HEK293 (cell line): ENCODE measurements around the gene ABCB9.

Source experiments
- CTCF ChIA-PET: fragments of 350-600 bp; formaldehyde crosslinking; extraction: SDS; loops from one replicate; lab custom pipeline; 2021; ENCODE audit warnings: antibody characterized with exemption; lab: Yijun Ruan, JAX
- POLR2A ChIA-PET: fragments of 300-600 bp; formaldehyde crosslinking; extraction: SDS; loops from one replicate; lab custom pipeline; 2020; ENCODE audit warnings: antibody characterized with exemption, inconsistent platforms; lab: Yijun Ruan, JAX
- H3K27ac ChIP-seq: fragments of 200-500 bp; sonication (Bioruptor generic); 2 replicates; pipeline ENCODE4 v1.5.1; 2014; ENCODE audit warnings: low read depth, low read length, control low read depth, inconsistent platforms; ENCODE audit errors: extremely low read depth
- H3K36me3 ChIP-seq, 2 experiments: fragments of 200-500 bp in 1 of 2; sonication (Bioruptor generic) in 1 of 2; 1 replicate in 1 of 2; 2 replicates in 1 of 2; pipeline ENCODE4 v1.5.1; 2014 to 2017; ENCODE audit warnings: inconsistent platforms in 2 of 2, low read length in 2 of 2; ENCODE audit not compliant: control insufficient read depth in 2 of 2, insufficient read depth in 1 of 2
- H3K4me1 ChIP-seq: fragments of 200-500 bp; sonication (Bioruptor generic); 2 replicates; pipeline ENCODE4 v1.5.1; 2014; ENCODE audit warnings: mild to moderate bottlenecking, low read length, inconsistent platforms; ENCODE audit not compliant: control insufficient read depth, insufficient read depth
- H3K4me3 ChIP-seq: 2 replicates; pipeline ENCODE4 v1.5.1; 2011; ENCODE audit warnings: low read depth, mild to moderate bottlenecking, control low read depth, low read length, moderate library complexity
- H3K9me3 ChIP-seq: fragments of 200-500 bp; sonication (Bioruptor generic); 2 replicates; pipeline ENCODE4 v1.5.1; 2014; ENCODE audit warnings: low read depth, low read length, inconsistent platforms; ENCODE audit not compliant: control insufficient read depth, insufficient read depth
- EGR2 ChIP-seq: fragments of 450-650 bp; formaldehyde crosslinking; IDR thresholded peaks from 2 replicates; pipeline ENCODE4 v1.5.1; 2016; ENCODE audit warnings: low read depth, missing biosample characterization, missing genetic modification characterization
- HIC1 ChIP-seq: fragments of 450-650 bp; formaldehyde crosslinking; IDR thresholded peaks from 2 replicates; pipeline ENCODE4 v1.5.1; 2016; ENCODE audit warnings: missing biosample characterization, missing genetic modification characterization
- HOXD13 ChIP-seq: sonication (generic); formaldehyde crosslinking; IDR thresholded peaks from 2 replicates; pipeline ENCODE4 v1.8.0; 2022; ENCODE audit warnings: missing genetic modification reagents, borderline replicate concordance
- INSM2 ChIP-seq: fragments of 450-650 bp; formaldehyde crosslinking; IDR thresholded peaks from 2 replicates; pipeline ENCODE4 v1.5.1; 2016; ENCODE audit warnings: missing biosample characterization, missing genetic modification characterization
- MEIS1 ChIP-seq: sonication (generic); formaldehyde crosslinking; IDR thresholded peaks from 2 replicates; pipeline ENCODE4 v1.8.1; 2022; ENCODE audit warnings: missing genetic modification reagents, mild to moderate bottlenecking, borderline replicate concordance
- SP7 ChIP-seq: fragments of 450-650 bp; formaldehyde crosslinking; IDR thresholded peaks from 2 replicates; pipeline ENCODE4 v1.5.1; 2016; ENCODE audit warnings: missing biosample characterization, missing genetic modification characterization
- ZFP41 ChIP-seq: fragments of 450-650 bp; formaldehyde crosslinking; IDR thresholded peaks from 2 replicates; pipeline ENCODE4 v1.5.1; 2016; ENCODE audit warnings: missing biosample characterization, missing genetic modification characterization, borderline replicate concordance
- ZNF138 ChIP-seq: fragments of 450-650 bp; formaldehyde crosslinking; IDR thresholded peaks from 2 replicates; pipeline ENCODE4 v1.5.1; 2016; ENCODE audit warnings: missing biosample characterization, missing genetic modification characterization, borderline replicate concordance
- ZNF324 ChIP-seq: fragments of 450-650 bp; formaldehyde crosslinking; IDR thresholded peaks from 2 replicates; pipeline ENCODE4 v1.5.1; 2016; ENCODE audit warnings: missing biosample characterization, missing genetic modification characterization
- ZNF416 ChIP-seq: fragments of 450-650 bp; formaldehyde crosslinking; IDR thresholded peaks from 2 replicates; pipeline ENCODE4 v1.5.1; 2016; ENCODE audit warnings: missing biosample characterization, missing genetic modification characterization
- ZNF423 ChIP-seq: fragments of 450-650 bp; formaldehyde crosslinking; IDR thresholded peaks from 2 replicates; pipeline ENCODE4 v1.5.1; 2016; ENCODE audit warnings: missing biosample characterization, missing genetic modification characterization
- ZNF660 ChIP-seq: fragments of 450-650 bp; IDR thresholded peaks from 2 replicates; pipeline ENCODE4 v1.5.1; 2018; ENCODE audit warnings: missing biosample characterization, mild to moderate bottlenecking, missing genetic modification characterization
- ZNF670 ChIP-seq: fragments of 450-650 bp; formaldehyde crosslinking; IDR thresholded peaks from 2 replicates; pipeline ENCODE4 v1.5.1; 2016; ENCODE audit warnings: missing biosample characterization, missing genetic modification characterization, low read depth
- ZNF677 ChIP-seq: fragments of 450-650 bp; IDR thresholded peaks from 2 replicates; pipeline ENCODE4 v1.5.0; 2018; ENCODE audit warnings: missing biosample characterization, mild to moderate bottlenecking, missing genetic modification characterization, moderate library complexity
- ZNF707 ChIP-seq: fragments of 450-650 bp; formaldehyde crosslinking; IDR thresholded peaks from 2 replicates; pipeline ENCODE4 v1.5.1; 2016; ENCODE audit warnings: missing biosample characterization, missing genetic modification characterization
- ZNF776 ChIP-seq: fragments of 450-650 bp; formaldehyde crosslinking; IDR thresholded peaks from 2 replicates; pipeline ENCODE4 v1.5.0; 2017; ENCODE audit warnings: missing biosample characterization, missing genetic modification characterization, borderline replicate concordance
- TF ChIP-seq, protein P1 (sequence below): fragments of 450-650 bp; formaldehyde crosslinking; IDR thresholded peaks from 2 replicates; pipeline ENCODE4 v1.5.1; 2017; ENCODE audit warnings: missing biosample characterization, missing genetic modification characterization
- TF ChIP-seq, protein P2 (sequence below): fragments of 450-650 bp; formaldehyde crosslinking; IDR thresholded peaks from 2 replicates; pipeline ENCODE4 v1.5.1; 2016; ENCODE audit warnings: missing biosample characterization, missing genetic modification characterization, low read depth
- TF ChIP-seq, protein P3 (sequence below): fragments of 450-650 bp; formaldehyde crosslinking; IDR thresholded peaks from 2 replicates; pipeline ENCODE4 v1.5.1; 2017; ENCODE audit warnings: missing biosample characterization, missing genetic modification characterization

ABCB9 gene

DNA sequence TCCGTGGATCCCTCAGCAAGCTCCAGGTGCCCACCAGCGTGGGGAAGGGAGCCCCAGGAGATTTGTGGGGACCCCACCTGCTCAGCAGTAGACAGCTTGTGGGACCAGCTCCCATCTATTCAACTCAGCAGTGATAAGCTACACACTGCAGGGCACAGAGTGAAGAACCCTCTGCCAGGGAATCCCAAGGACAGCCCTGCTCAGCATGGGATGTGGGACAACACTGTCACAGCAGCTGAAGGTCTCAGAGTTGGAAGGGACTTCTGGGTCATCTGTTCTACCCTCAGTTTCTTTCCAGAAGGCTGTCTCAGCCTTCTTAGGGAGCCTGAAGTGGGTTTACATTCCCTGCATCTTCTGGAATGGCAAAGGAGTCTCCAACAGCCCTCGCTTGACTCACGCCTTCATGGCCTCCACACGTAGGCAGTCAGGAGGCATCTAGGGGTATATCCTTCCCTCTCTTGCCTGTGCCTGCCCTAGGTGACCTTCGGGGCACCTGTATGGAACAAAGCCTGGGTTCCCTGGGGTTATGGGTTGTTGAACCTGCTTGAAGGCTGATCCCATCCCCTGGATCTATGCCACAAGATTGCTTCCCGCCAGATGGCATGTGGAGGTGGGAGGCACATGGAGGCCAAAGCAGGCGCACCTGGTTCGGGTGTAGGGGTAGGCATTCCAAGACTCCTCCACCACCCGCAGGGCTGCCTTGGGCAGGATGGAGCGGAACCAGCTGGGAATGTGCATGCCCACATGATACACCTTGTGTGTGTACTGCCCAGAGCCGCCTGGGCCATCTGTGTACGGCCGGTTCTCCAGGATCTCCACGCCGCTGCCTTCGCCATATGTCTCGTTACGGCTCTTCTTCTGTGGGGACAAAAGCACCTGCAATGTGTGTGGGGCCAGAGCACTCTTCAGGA lies 47.2 kb upstream of the ABCB9 start (continued):
- TF ChIP-seq ZNF660 = no peak

- Histone ChIP-seq H3K36me3 (no peaks in the 10 kb centered on the region; a peak in 1 of 3 replicates), H3K4me1 (no peaks in the 10 kb centered on the region), H3K27ac (no peak overlapping the region), H3K4me3 (no peak overlapping the region), H3K9me3 (no peaks in the 10 kb centered on the region)
- TF ChIP-seq ZNF707 = no peak
- TF ChIP-seq INSM2 (tag by site-specific recombination) = no peak
- no peak for TF ChIP-seq EGR2 (tag by site-specific recombination)
- no peak for TF ChIP-seq ZFP41
- TF ChIP-seq ZNF670 (tag by site-specific recombination) = no peak
- TF ChIP-seq, protein P1, sequence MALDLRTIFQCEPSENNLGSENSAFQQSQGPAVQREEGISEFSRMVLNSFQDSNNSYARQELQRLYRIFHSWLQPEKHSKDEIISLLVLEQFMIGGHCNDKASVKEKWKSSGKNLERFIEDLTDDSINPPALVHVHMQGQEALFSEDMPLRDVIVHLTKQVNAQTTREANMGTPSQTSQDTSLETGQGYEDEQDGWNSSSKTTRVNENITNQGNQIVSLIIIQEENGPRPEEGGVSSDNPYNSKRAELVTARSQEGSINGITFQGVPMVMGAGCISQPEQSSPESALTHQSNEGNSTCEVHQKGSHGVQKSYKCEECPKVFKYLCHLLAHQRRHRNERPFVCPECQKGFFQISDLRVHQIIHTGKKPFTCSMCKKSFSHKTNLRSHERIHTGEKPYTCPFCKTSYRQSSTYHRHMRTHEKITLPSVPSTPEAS (tag by site-specific recombination) = no peak
- no peak for TF ChIP-seq ZNF324 (tag by site-specific recombination)
- TF ChIP-seq HIC1 = no peak
- no peak for TF ChIP-seq MEIS1 (CRISPR knock-in tag)
- TF ChIP-seq, protein P2, sequence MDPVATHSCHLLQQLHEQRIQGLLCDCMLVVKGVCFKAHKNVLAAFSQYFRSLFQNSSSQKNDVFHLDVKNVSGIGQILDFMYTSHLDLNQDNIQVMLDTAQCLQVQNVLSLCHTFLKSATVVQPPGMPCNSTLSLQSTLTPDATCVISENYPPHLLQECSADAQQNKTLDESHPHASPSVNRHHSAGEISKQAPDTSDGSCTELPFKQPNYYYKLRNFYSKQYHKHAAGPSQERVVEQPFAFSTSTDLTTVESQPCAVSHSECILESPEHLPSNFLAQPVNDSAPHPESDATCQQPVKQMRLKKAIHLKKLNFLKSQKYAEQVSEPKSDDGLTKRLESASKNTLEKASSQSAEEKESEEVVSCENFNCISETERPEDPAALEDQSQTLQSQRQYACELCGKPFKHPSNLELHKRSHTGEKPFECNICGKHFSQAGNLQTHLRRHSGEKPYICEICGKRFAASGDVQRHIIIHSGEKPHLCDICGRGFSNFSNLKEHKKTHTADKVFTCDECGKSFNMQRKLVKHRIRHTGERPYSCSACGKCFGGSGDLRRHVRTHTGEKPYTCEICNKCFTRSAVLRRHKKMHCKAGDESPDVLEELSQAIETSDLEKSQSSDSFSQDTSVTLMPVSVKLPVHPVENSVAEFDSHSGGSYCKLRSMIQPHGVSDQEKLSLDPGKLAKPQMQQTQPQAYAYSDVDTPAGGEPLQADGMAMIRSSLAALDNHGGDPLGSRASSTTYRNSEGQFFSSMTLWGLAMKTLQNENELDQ (tag by site-specific recombination) = no peak
- TF ChIP-seq SP7 (tag by site-specific recombination) = no peak
- TF ChIP-seq, protein P3, sequence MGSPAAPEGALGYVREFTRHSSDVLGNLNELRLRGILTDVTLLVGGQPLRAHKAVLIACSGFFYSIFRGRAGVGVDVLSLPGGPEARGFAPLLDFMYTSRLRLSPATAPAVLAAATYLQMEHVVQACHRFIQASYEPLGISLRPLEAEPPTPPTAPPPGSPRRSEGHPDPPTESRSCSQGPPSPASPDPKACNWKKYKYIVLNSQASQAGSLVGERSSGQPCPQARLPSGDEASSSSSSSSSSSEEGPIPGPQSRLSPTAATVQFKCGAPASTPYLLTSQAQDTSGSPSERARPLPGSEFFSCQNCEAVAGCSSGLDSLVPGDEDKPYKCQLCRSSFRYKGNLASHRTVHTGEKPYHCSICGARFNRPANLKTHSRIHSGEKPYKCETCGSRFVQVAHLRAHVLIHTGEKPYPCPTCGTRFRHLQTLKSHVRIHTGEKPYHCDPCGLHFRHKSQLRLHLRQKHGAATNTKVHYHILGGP (tag by site-specific recombination) = no peak
- TF ChIP-seq ZNF677 (tag by site-specific recombination) = no peak
- TF ChIP-seq ZNF416 = no peak
- no peak for TF ChIP-seq ZNF423 (tag by site-specific recombination)
- no peak for TF ChIP-seq ZNF138 (tag by site-specific recombination)
- TF ChIP-seq ZNF776 (tag by site-specific recombination) = no peak
- TF ChIP-seq HOXD13 = no peak
- ChIA-PET POLR2A (no interaction called here), CTCF (no interaction called here)
Observed at GRCh38 chr12:123011701-123012100, 45.4 kb upstream of the ABCB9 start.
